HCT116 (cell line): ENCODE measurements around the gene ALDH4A1. TPM values are rescaled to one million over a fixed set of nuclear protein-coding genes. Genes with fewer than 3 reads are reported as not detected.

Experiments
- ATAC-seq: fragments of 200-7000 bp; cut with Tn5 transposase; 2 replicates; pipeline ENCODE4 v1.9.1; 2020; ENCODE audit warnings: mild to moderate bottlenecking, moderate library complexity
- BruUV-seq: library from RNA; stranded (reverse); fragments of 400-500 nt; replicated peaks from 2 replicates; lab custom pipeline; 2021; lab: Mats Ljungman, UMichigan
- CTCF ChIA-PET: fragments of 300-600 bp; sonication (Branson Sonifier 250); formaldehyde crosslinking; loops from one replicate; lab custom pipeline; 2021; ENCODE audit warnings: antibody characterized with exemption; lab: Charles Lee
- POLR2A ChIA-PET: fragments of 300-600, 350-600 bp; sonication (Branson Sonifier 250); formaldehyde crosslinking; loops from one replicate; lab custom pipeline; 2021; ENCODE audit warnings: antibody characterized with exemption; lab: Charles Lee
- RAD21 ChIA-PET, 2 experiments: fragments of 300-600 bp; sonication (Branson Sonifier 250); formaldehyde crosslinking; loops; one replicate each; lab custom pipeline; 2023; ENCODE audit warnings: low total read pairs in 2 of 2; ENCODE audit not compliant: uncharacterized antibody in 2 of 2, unreplicated experiment in 2 of 2, low non-redundant PET in 1 of 2; lab: Charles Lee
- DNase-seq: peaks from one replicate; pipeline ENCODE4 v3.0.0-alpha.2; 2010; ENCODE audit warnings: low read depth, low spot score
- H2AFZ ChIP-seq: fragments of 200-600 bp; shearing (Covaris generic), sonication (generic); 2 replicates; pipeline ENCODE4 v1.6.1; 2017; ENCODE audit warnings: low read depth, mixed run types, mixed read lengths, antibody characterized with exemption, low read length; ENCODE audit not compliant: poor library complexity, severe bottlenecking
- H3K27ac ChIP-seq: 2 replicates; pipeline ENCODE4 v1.5.1; 2012; ENCODE audit warnings: low read depth, low read length
- H3K27me3 ChIP-seq: fragments of 200-600 bp; sonication (generic); 2 replicates; pipeline ENCODE4 v1.6.1; 2016; ENCODE audit warnings: mixed run types, low read length, mixed read lengths; ENCODE audit not compliant: insufficient read depth
- H3K36me3 ChIP-seq, 2 experiments: fragments of 200-500 bp in 1 of 2; fragments of 200-600 bp in 1 of 2; sonication (Bioruptor generic) in 1 of 2; sonication (generic) in 1 of 2; 2 replicates each; pipeline versions ENCODE4 v1.5.1 to v1.6.1; 2014 to 2016; ENCODE audit warnings: low read length in 2 of 2, inconsistent platforms in 1 of 2, mixed read lengths in 1 of 2, mixed run types in 1 of 2; ENCODE audit not compliant: insufficient read depth in 2 of 2, control insufficient read depth in 1 of 2
- H3K4me1 ChIP-seq, 2 experiments: fragments of 200-600 bp in 1 of 2; sonication (generic) in 1 of 2; 2 replicates each; pipeline versions ENCODE4 v1.5.1 to v1.6.1; 2012 to 2017; ENCODE audit warnings: low read length in 2 of 2, inconsistent platforms in 1 of 2, mild to moderate bottlenecking in 1 of 2, mixed read lengths in 1 of 2, mixed run types in 1 of 2, moderate library complexity in 1 of 2; ENCODE audit not compliant: insufficient read depth in 2 of 2, control insufficient read depth in 1 of 2
- H3K4me2 ChIP-seq: fragments of 200-600 bp; sonication (generic); 2 replicates; pipeline ENCODE4 v1.6.1; 2017; ENCODE audit warnings: mixed run types, low read length, mixed read lengths
- H3K4me3 ChIP-seq, 2 experiments: fragments of 200-600 bp in 1 of 2; sonication (generic) in 1 of 2; replicated peaks in 1 of 2; 2 replicates each; pipeline ENCODE4 v1.5.1; 2011 to 2016; ENCODE audit warnings: low read length in 2 of 2, control low read depth in 1 of 2, low read depth in 1 of 2, mild to moderate bottlenecking in 1 of 2, mixed read lengths in 1 of 2, mixed run types in 1 of 2
- H3K79me2 ChIP-seq: fragments of 200-600 bp; sonication (generic); 2 replicates; pipeline ENCODE4 v1.6.1; 2017; ENCODE audit warnings: mild to moderate bottlenecking, mixed run types, low read length, moderate library complexity, mixed read lengths; ENCODE audit not compliant: insufficient read depth
- H3K9ac ChIP-seq: fragments of 200-600 bp; sonication (generic); 2 replicates; pipeline ENCODE4 v1.6.1; 2016; ENCODE audit warnings: low read length, mixed read lengths
- H3K9me2 ChIP-seq: fragments of 200-600 bp; sonication (generic), shearing (Covaris generic); 2 replicates; pipeline ENCODE4 v1.6.1; 2017; ENCODE audit warnings: mixed run types, mild to moderate bottlenecking, moderate library complexity; ENCODE audit not compliant: insufficient read depth
- H3K9me3 ChIP-seq, 2 experiments: fragments of 200-500 bp in 1 of 2; fragments of 200-600 bp in 1 of 2; sonication (Bioruptor generic) in 1 of 2; sonication (generic) in 1 of 2; 2 replicates each; pipeline ENCODE4 v1.6.1; 2014 to 2017; ENCODE audit warnings: low read length in 2 of 2, mixed read lengths in 2 of 2, inconsistent platforms in 1 of 2, low read depth in 1 of 2, mild to moderate bottlenecking in 1 of 2, mixed run types in 1 of 2, moderate library complexity in 1 of 2; ENCODE audit not compliant: control insufficient read depth in 1 of 2, insufficient read depth in 1 of 2
- H4K20me1 ChIP-seq: fragments of 200-600 bp; sonication (generic), shearing (Covaris generic); 2 replicates; pipeline ENCODE4 v1.6.1; 2017; ENCODE audit warnings: mixed run types, mild to moderate bottlenecking, moderate library complexity; ENCODE audit not compliant: insufficient read depth
- CEBPB ChIP-seq: IDR thresholded peaks from 2 replicates; pipeline ENCODE4 v1.6.1; 2012; ENCODE audit warnings: low read depth
- EZH2phosphoT487 ChIP-seq: fragments of 200-600 bp; IDR thresholded peaks from 2 replicates; pipeline ENCODE4 v1.6.1; 2018; ENCODE audit warnings: antibody characterized with exemption, borderline replicate concordance
- FOSL1 ChIP-seq: IDR thresholded peaks from 2 replicates; pipeline ENCODE4 v1.6.1; 2012; ENCODE audit warnings: low read depth
- JUND ChIP-seq: IDR thresholded peaks from 2 replicates; pipeline ENCODE4 v1.6.1; 2012
- POLR2AphosphoS5 ChIP-seq: IDR thresholded peaks from 2 replicates; pipeline ENCODE4 v1.6.1; 2011; ENCODE audit warnings: mild to moderate bottlenecking, low read depth, low read length, moderate library complexity
- SIN3A ChIP-seq: IDR thresholded peaks from 2 replicates; pipeline ENCODE4 v1.6.1; 2012; ENCODE audit warnings: low read depth
- SRF ChIP-seq: IDR thresholded peaks from 2 replicates; pipeline ENCODE4 v1.6.1; 2012; ENCODE audit warnings: low read depth
- TCF7L2 ChIP-seq: IDR thresholded peaks from 2 replicates; pipeline ENCODE4 v1.7.0; 2011; ENCODE audit warnings: borderline replicate concordance, inconsistent platforms; ENCODE audit not compliant: insufficient read depth, insufficient read length; ENCODE audit errors: extremely low read depth
- ZNF274 ChIP-seq: fragments of 200-500 bp; sonication (Bioruptor generic); IDR thresholded peaks from 2 replicates; pipeline ENCODE4 v1.6.1; 2014; ENCODE audit warnings: mild to moderate bottlenecking, low read depth, low read length, inconsistent platforms
- intact Hi-C: fragments of 100-400 bp; cut with micrococcal nuclease; formaldehyde crosslinking; loops from 2 replicates; pipeline ENCODE4 v1.10.0; 2022
- total RNA-seq: library from RNA; stranded (reverse); gene quantifications from one replicate; pipeline ENCODE4 v1.2.1, GENCODE V29; 2021; ENCODE audit not compliant: unreplicated experiment
- TF ChIP-seq, protein P1 (sequence below), 3 experiments: fragments of 200-600 bp in 1 of 3; sonication (generic) in 1 of 3; IDR thresholded peaks in 2 of 3; conservative IDR thresholded peaks in 1 of 3; 2 replicates each; pipeline ENCODE4 v1.5.1; 2012 to 2017; ENCODE audit warnings: low read depth in 2 of 3, low read length in 2 of 3, antibody characterized with exemption in 1 of 3, borderline replicate concordance in 1 of 3, control low read depth in 1 of 3, mild to moderate bottlenecking in 1 of 3, mixed read lengths in 1 of 3, mixed run types in 1 of 3, moderate library complexity in 1 of 3; ENCODE audit not compliant: insufficient read depth in 1 of 3
- TF ChIP-seq, protein P2 (sequence below): IDR thresholded peaks from 2 replicates; pipeline ENCODE4 v1.6.1; 2011; ENCODE audit warnings: mild to moderate bottlenecking, low read length, moderate library complexity; ENCODE audit not compliant: insufficient replicate concordance; ENCODE audit errors: extremely low read depth
- TF ChIP-seq, protein P3 (sequence below): IDR thresholded peaks from 2 replicates; pipeline ENCODE4 v1.6.1; 2012; ENCODE audit warnings: low read depth

Gene ALDH4A1
- total RNA-seq, 1 experiment from 2014 or later, result 12.6 TPM

DNA sequence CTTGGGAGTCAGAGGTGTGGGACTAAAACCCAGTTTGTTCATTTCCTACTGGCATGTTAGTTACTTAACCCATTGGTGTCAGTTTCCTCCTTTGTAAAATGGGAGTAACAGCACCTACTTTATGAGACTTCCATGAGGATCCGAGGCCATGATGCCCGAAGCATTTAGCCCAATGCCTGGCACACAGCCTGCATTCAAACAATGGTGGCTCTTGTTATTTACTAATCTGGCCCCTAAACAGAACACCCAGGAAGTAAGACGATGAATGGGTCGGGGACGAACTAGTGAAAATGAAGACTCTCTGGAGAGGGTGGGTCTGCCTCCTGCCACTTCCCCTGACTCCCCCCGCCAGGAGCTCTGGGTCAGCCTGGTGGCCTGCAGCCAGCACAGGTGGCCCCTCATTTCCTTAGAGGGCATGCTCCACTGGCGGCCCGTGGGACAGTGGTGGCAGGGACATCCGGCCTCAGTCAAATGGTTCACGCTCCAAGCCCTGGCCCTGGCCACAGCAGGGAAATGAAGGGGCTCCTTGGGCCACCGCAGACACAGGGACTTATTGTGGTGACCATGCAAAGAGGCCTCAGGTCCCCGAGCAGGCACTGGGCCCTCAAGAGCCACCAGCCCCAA is 33.4 kb downstream of the ALDH4A1 start:
- RAD21 ChIA-PET, result no interaction called here
- POLR2A ChIA-PET, result no interaction called here
- CTCF ChIA-PET, result interaction anchor here (2.4 kb wide), 1 partner anchor 271 kb away, joined by 7 read pairs; no protein-coding TSS in a partner anchor
- H4K20me1 ChIP-seq, result no peaks in the 10 kb centered on the region
- no peaks in the 10 kb centered on the region for H3K79me2 ChIP-seq
- no TSS peak for BruUV-seq
- H3K27ac ChIP-seq, result no peak overlapping the region
- intact Hi-C loops, result no loop called here
- H3K4me2 ChIP-seq, result no peak overlapping the region
- H3K9me2 ChIP-seq, result no peaks in the 10 kb centered on the region
- H3K9me3 ChIP-seq, result no peaks in the 10 kb centered on the region
- 0 out of 2 replicates have a peak, but pooled peaks cover 3% of the 10 kb centered on the region for H3K27me3 ChIP-seq
- no peaks in the 10 kb centered on the region for H3K4me1 ChIP-seq
- DNase-seq (no peak), ATAC-seq (no peak)
- H3K9ac ChIP-seq, result no peak overlapping the region
- H3K36me3 ChIP-seq, result no peaks in the 10 kb centered on the region
- TF ChIP-seq, protein P1, sequence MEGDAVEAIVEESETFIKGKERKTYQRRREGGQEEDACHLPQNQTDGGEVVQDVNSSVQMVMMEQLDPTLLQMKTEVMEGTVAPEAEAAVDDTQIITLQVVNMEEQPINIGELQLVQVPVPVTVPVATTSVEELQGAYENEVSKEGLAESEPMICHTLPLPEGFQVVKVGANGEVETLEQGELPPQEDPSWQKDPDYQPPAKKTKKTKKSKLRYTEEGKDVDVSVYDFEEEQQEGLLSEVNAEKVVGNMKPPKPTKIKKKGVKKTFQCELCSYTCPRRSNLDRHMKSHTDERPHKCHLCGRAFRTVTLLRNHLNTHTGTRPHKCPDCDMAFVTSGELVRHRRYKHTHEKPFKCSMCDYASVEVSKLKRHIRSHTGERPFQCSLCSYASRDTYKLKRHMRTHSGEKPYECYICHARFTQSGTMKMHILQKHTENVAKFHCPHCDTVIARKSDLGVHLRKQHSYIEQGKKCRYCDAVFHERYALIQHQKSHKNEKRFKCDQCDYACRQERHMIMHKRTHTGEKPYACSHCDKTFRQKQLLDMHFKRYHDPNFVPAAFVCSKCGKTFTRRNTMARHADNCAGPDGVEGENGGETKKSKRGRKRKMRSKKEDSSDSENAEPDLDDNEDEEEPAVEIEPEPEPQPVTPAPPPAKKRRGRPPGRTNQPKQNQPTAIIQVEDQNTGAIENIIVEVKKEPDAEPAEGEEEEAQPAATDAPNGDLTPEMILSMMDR (IDR thresholded peaks at IDR 0.05 in 2 of 3, conservative IDR thresholded peaks at IDR 0.05 in 1 of 3; ENCODE audit: borderline replicate concordance in 1 of 3, insufficient read depth in 1 of 3, low read depth in 2 of 3, low read length in 2 of 3), result no peak
- TF ChIP-seq, protein P2, sequence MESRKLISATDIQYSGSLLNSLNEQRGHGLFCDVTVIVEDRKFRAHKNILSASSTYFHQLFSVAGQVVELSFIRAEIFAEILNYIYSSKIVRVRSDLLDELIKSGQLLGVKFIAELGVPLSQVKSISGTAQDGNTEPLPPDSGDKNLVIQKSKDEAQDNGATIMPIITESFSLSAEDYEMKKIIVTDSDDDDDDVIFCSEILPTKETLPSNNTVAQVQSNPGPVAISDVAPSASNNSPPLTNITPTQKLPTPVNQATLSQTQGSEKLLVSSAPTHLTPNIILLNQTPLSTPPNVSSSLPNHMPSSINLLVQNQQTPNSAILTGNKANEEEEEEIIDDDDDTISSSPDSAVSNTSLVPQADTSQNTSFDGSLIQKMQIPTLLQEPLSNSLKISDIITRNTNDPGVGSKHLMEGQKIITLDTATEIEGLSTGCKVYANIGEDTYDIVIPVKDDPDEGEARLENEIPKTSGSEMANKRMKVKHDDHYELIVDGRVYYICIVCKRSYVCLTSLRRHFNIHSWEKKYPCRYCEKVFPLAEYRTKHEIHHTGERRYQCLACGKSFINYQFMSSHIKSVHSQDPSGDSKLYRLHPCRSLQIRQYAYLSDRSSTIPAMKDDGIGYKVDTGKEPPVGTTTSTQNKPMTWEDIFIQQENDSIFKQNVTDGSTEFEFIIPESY, result no peak
- TF ChIP-seq FOSL1 (no peak), ZNF274 (no peak), SIN3A (no peak), POLR2AphosphoS5 (no peak), CEBPB (no peak), SRF (no peak), TCF7L2 (no peak), EZH2phosphoT487 (no peak), JUND (no peak)
- TF ChIP-seq, protein P3, sequence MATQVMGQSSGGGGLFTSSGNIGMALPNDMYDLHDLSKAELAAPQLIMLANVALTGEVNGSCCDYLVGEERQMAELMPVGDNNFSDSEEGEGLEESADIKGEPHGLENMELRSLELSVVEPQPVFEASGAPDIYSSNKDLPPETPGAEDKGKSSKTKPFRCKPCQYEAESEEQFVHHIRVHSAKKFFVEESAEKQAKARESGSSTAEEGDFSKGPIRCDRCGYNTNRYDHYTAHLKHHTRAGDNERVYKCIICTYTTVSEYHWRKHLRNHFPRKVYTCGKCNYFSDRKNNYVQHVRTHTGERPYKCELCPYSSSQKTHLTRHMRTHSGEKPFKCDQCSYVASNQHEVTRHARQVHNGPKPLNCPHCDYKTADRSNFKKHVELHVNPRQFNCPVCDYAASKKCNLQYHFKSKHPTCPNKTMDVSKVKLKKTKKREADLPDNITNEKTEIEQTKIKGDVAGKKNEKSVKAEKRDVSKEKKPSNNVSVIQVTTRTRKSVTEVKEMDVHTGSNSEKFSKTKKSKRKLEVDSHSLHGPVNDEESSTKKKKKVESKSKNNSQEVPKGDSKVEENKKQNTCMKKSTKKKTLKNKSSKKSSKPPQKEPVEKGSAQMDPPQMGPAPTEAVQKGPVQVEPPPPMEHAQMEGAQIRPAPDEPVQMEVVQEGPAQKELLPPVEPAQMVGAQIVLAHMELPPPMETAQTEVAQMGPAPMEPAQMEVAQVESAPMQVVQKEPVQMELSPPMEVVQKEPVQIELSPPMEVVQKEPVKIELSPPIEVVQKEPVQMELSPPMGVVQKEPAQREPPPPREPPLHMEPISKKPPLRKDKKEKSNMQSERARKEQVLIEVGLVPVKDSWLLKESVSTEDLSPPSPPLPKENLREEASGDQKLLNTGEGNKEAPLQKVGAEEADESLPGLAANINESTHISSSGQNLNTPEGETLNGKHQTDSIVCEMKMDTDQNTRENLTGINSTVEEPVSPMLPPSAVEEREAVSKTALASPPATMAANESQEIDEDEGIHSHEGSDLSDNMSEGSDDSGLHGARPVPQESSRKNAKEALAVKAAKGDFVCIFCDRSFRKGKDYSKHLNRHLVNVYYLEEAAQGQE, result no peak
- H2AFZ ChIP-seq, result no peak overlapping the region
- H3K4me3 ChIP-seq, result no peak overlapping the region
